ENCODE results near the gene PPP1R15B. TPM values are rescaled to one million over a fixed set of nuclear protein-coding genes. Genes with fewer than 3 reads are reported as not detected.

Gene PPP1R15B
- total RNA-seq, 1 experiment from 2014 or later, result 69.3 TPM

GRCh38 chr1:204401730-204402129, 9.9 kb downstream of the PPP1R15B start:
- Histone ChIP-seq H3K27me3 (ENCODE audit: insufficient read depth, low read length) (no peaks in the 10 kb centered on the region), H3K4me2 (ENCODE audit: low read length) (no peak overlapping the region), H3K4me1 (ENCODE audit: control insufficient read depth in 1 of 2, insufficient read depth in 2 of 2, low read length in 2 of 2) (peaks cover 0 to 6% of the 10 kb centered on the region in 2 experiments; a peak in 2 of 4 replicates), H3K27ac (ENCODE audit: low read depth, low read length) (no peak overlapping the region), H3K79me2 (ENCODE audit: insufficient read depth, low read length) (peaks cover 55% of the 10 kb centered on the region), H3K4me3 (replicated peaks in 1 of 2; ENCODE audit: low read depth in 1 of 2, low read length in 2 of 2) (no peak overlapping the region), H3K9ac (ENCODE audit: low read length) (no peak overlapping the region), H3K9me3 (ENCODE audit: control insufficient read depth in 1 of 2, insufficient read depth in 1 of 2, low read depth in 1 of 2, low read length in 2 of 2) (no peaks in the 10 kb centered on the region), H4K20me1 (ENCODE audit: insufficient read depth) (peaks cover 7% of the 10 kb centered on the region; the same call in 1 of the 2 replicates), H3K9me2 (ENCODE audit: insufficient read depth) (no peaks in the 10 kb centered on the region), H3K36me3 (ENCODE audit: control insufficient read depth in 1 of 2, insufficient read depth in 2 of 2, low read length in 2 of 2) (peaks cover 32 to 34% of the 10 kb centered on the region in 2 experiments), H2AFZ (ENCODE audit: low read depth, low read length, poor library complexity, severe bottlenecking) (no peak overlapping the region)
- ATAC-seq (no peak), DNase-seq (ENCODE audit: low read depth, low spot score) (no peak)
- TF ChIP-seq SP1 (IDR thresholded peaks at IDR 0.05; ENCODE audit: low read depth), result no peak
- TF ChIP-seq POLR2A (IDR thresholded peaks at IDR 0.05; ENCODE audit: borderline replicate concordance, extremely low read depth, insufficient read depth, insufficient read length), result no peak
- no peak for TF ChIP-seq RAD21 (IDR thresholded peaks at IDR 0.05; ENCODE audit: low read depth)
- intact Hi-C loops (cut with micrococcal nuclease), result no loop called here
- POLR2A ChIA-PET, result no interaction called here
- RAD21 ChIA-PET (ENCODE audit: low non-redundant PET in 1 of 2, low total read pairs in 2 of 2, uncharacterized antibody in 2 of 2, unreplicated experiment in 2 of 2), result no interaction called here
- no TSS peak for BruUV-seq (replicated peaks)
- CTCF ChIA-PET, result no interaction called here

- Histone ChIP-seq H3K79me2 (ENCODE audit: insufficient read depth, low read length) (peaks cover 48% of the 10 kb centered on the region), H3K36me3 (ENCODE audit: control insufficient read depth in 1 of 2, insufficient read depth in 2 of 2, low read length in 2 of 2) (peaks cover 28% of the 10 kb centered on the region in 2 experiments), H3K4me1 (ENCODE audit: control insufficient read depth in 1 of 2, insufficient read depth in 2 of 2, low read length in 2 of 2) (peaks cover 0 to 6% of the 10 kb centered on the region in 2 experiments; a peak in 2 of 4 replicates)
- no peak for TF ChIP-seq EZH2 (IDR thresholded peaks at IDR 0.05)
- TF ChIP-seq EGR1 (IDR thresholded peaks at IDR 0.05; ENCODE audit: low read depth), result no peak
- TF ChIP-seq ZBTB33 (IDR thresholded peaks at IDR 0.05; ENCODE audit: extremely low read depth, insufficient replicate concordance, low read length), result no peak
- TF ChIP-seq ATF3 (IDR thresholded peaks at IDR 0.05), result no peak
- no peak for TF ChIP-seq CEBPB (IDR thresholded peaks at IDR 0.05; ENCODE audit: low read depth)
- TF ChIP-seq TCF7L2 (IDR thresholded peaks at IDR 0.05; ENCODE audit: borderline replicate concordance, extremely low read depth, insufficient read depth, insufficient read length), result no peak
- no peak for TF ChIP-seq EZH2phosphoT487 (IDR thresholded peaks at IDR 0.05; ENCODE audit: borderline replicate concordance)
- no peak for TF ChIP-seq POLR2AphosphoS5 (IDR thresholded peaks at IDR 0.05; ENCODE audit: low read depth, low read length)
- TF ChIP-seq REST (IDR thresholded peaks at IDR 0.05; ENCODE audit: low read depth), result no peak
- no peak for TF ChIP-seq POLR2A (IDR thresholded peaks at IDR 0.05; ENCODE audit: borderline replicate concordance, extremely low read depth, insufficient read depth, insufficient read length)
- TF ChIP-seq FOSL1 (IDR thresholded peaks at IDR 0.05; ENCODE audit: low read depth), result no peak
- no peak for TF ChIP-seq JUND (IDR thresholded peaks at IDR 0.05)
- no peak for TF ChIP-seq SP1 (IDR thresholded peaks at IDR 0.05; ENCODE audit: low read depth)
- no peak for TF ChIP-seq ELF1 (IDR thresholded peaks at IDR 0.05; ENCODE audit: borderline replicate concordance, low read depth)
- no peak for TF ChIP-seq SIN3A (IDR thresholded peaks at IDR 0.05; ENCODE audit: low read depth)
Observed at GRCh38 chr1:204400882-204401510, 10.6 kb downstream of the PPP1R15B start.

More at GRCh38 chr1:204400882-204401510, 10.6 kb downstream of the PPP1R15B start:
- Histone ChIP-seq H3K9me3 (ENCODE audit: control insufficient read depth in 1 of 2, insufficient read depth in 1 of 2, low read depth in 1 of 2, low read length in 2 of 2) (no peaks in the 10 kb centered on the region), H3K4me3 (replicated peaks in 1 of 2; ENCODE audit: low read depth in 1 of 2, low read length in 2 of 2) (no peak overlapping the region), H3K9ac (ENCODE audit: low read length) (no peak overlapping the region), H3K9me2 (ENCODE audit: insufficient read depth) (no peaks in the 10 kb centered on the region), H3K4me2 (ENCODE audit: low read length) (no peak overlapping the region), H3K27ac (ENCODE audit: low read depth, low read length) (no peak overlapping the region), H2AFZ (ENCODE audit: low read depth, low read length, poor library complexity, severe bottlenecking) (no peak overlapping the region), H3K27me3 (ENCODE audit: insufficient read depth, low read length) (no peaks in the 10 kb centered on the region), H4K20me1 (ENCODE audit: insufficient read depth) (peaks cover 7% of the 10 kb centered on the region; the same call in 1 of the 2 replicates)
- ChIA-PET RAD21 (ENCODE audit: low non-redundant PET in 1 of 2, low total read pairs in 2 of 2, uncharacterized antibody in 2 of 2, unreplicated experiment in 2 of 2) (no interaction called here), CTCF (no interaction called here), POLR2A (no interaction called here)
- intact Hi-C loops (cut with micrococcal nuclease), result no loop called here
- no peak for ATAC-seq
- no TSS peak for BruUV-seq (replicated peaks)
- DNase-seq (ENCODE audit: low read depth, low spot score), result no peak

Measured in HCT116 (cell line).